A549 (cell line): ENCODE results near the gene ZNRF4. TPM values are rescaled to one million over a fixed set of nuclear protein-coding genes. Genes with fewer than 3 reads are reported as not detected.

Experiments used
- ATAC-seq, 2 experiments: fragments of 200-7000 bp in 1 of 2; fragments of >200 bp in 1 of 2; cut with Nextera tagmentation in 1 of 2; cut with Tn5 transposase in 1 of 2; 3 replicates each; pipeline versions ENCODE4 v1.8.0 to v1.9.1; 2018 to 2020; ENCODE audit warnings: mild to moderate bottlenecking in 1 of 2, moderate library complexity in 1 of 2
- CTCF ChIA-PET: fragments of 300-600 bp; sonication (Branson Sonifier 250); formaldehyde crosslinking; extraction: SDS; loops from one replicate; lab custom pipeline; 2021; ENCODE audit warnings: antibody characterized with exemption, inconsistent platforms; lab: Yijun Ruan, JAX
- POLR2A ChIA-PET: fragments of 350-600 bp; formaldehyde crosslinking; extraction: SDS; loops from one replicate; lab custom pipeline; 2021; ENCODE audit warnings: antibody characterized with exemption, inconsistent platforms; lab: Yijun Ruan, JAX
- DNase-seq, 2 experiments: peaks; one replicate each; pipeline versions ENCODE4 v3.0.0 to v3.0.0-alpha.2; 2011 to 2016; ENCODE audit warnings: low read depth in 1 of 2, low spot score in 1 of 2
- FAIRE-seq: peaks from 2 replicates; lab custom pipeline; 2011; peaks lifted over from hg19 to GRCh38; lab: Jason Lieb, UNC
- H3K27ac ChIP-seq, 2 experiments: fragments of >200 bp; sonication (Bioruptor Twin); formaldehyde crosslinking; 3 replicates each; pipeline ENCODE4 v1.5.1; 2016 to 2017
- H3K4me1 ChIP-seq: fragments of >200 bp; sonication (Bioruptor Twin); formaldehyde crosslinking; 3 replicates; pipeline ENCODE4 v1.6.1; 2016
- H3K4me2 ChIP-seq: fragments of >200 bp; sonication (Bioruptor Twin); formaldehyde crosslinking; 3 replicates; pipeline ENCODE4 v1.6.1; 2016
- H3K4me3 ChIP-seq: fragments of >200 bp; sonication (Bioruptor Twin); formaldehyde crosslinking; 3 replicates; pipeline ENCODE4 v1.5.1; 2016
- H3K9me3 ChIP-seq: fragments of >200 bp; sonication (Bioruptor Twin); formaldehyde crosslinking; 3 replicates; pipeline ENCODE4 v1.6.1; 2016
- ATOH8 ChIP-seq: fragments of 250-450 bp; sonication (Bioruptor Pico); IDR thresholded peaks from 2 replicates; pipeline ENCODE4 v1.5.0; 2020; ENCODE audit warnings: low read depth, mild to moderate bottlenecking, moderate library complexity
- BCL3 ChIP-seq: fragments of >200 bp; sonication (Bioruptor Twin); formaldehyde crosslinking; IDR thresholded peaks from 3 replicates; pipeline ENCODE4 v1.6.1; 2016
- CHD4 ChIP-seq: fragments of 200-600 bp; sonication (generic); IDR thresholded peaks from 2 replicates; pipeline ENCODE4 v1.6.1; 2016; ENCODE audit warnings: antibody characterized with exemption, mild to moderate bottlenecking, borderline replicate concordance
- CTCF ChIP-seq: fragments of >200 bp; sonication (Bioruptor Twin); formaldehyde crosslinking; IDR thresholded peaks from 3 replicates; pipeline ENCODE4 v1.5.1; 2016
- GATA3 ChIP-seq: IDR thresholded peaks from 2 replicates; pipeline ENCODE4 v1.6.1; 2012; ENCODE audit warnings: borderline replicate concordance
- HDAC2 ChIP-seq: fragments of 200-600 bp; sonication (generic); IDR thresholded peaks from 2 replicates; pipeline ENCODE4 v1.6.1; 2016
- HOXA7 ChIP-seq: fragments of 250-450 bp; sonication (Bioruptor Pico); IDR thresholded peaks from 2 replicates; pipeline ENCODE4 v1.5.0; 2020; ENCODE audit warnings: mild to moderate bottlenecking, moderate library complexity
- HOXB5 ChIP-seq: fragments of 250-450 bp; sonication (Bioruptor Pico); IDR thresholded peaks from 2 replicates; pipeline ENCODE4 v1.5.0; 2020; ENCODE audit warnings: mild to moderate bottlenecking, moderate library complexity
- KDM1A ChIP-seq: fragments of 200-600 bp; sonication (generic); IDR thresholded peaks from 2 replicates; pipeline ENCODE4 v1.6.1; 2016; ENCODE audit warnings: low read depth, mild to moderate bottlenecking
- KDM5A ChIP-seq: fragments of 200-600 bp; sonication (generic); IDR thresholded peaks from 2 replicates; pipeline ENCODE4 v1.6.1; 2016; ENCODE audit warnings: antibody characterized with exemption, mild to moderate bottlenecking
- NPAS2 ChIP-seq: fragments of 250-450 bp; sonication (Bioruptor Pico); IDR thresholded peaks from 2 replicates; pipeline ENCODE4 v1.8.0; 2022; ENCODE audit warnings: mild to moderate bottlenecking, moderate library complexity, borderline replicate concordance
- PBX3 ChIP-seq: IDR thresholded peaks from 2 replicates; pipeline ENCODE4 v1.6.1; 2012
- POLR2AphosphoS2 ChIP-seq: conservative IDR thresholded peaks from 2 replicates; pipeline ENCODE4 v1.6.1; 2012; ENCODE audit warnings: low read length, improper control_type of control experiment, inconsistent platforms
- RNF2 ChIP-seq: fragments of 200-600 bp; sonication (generic); IDR thresholded peaks from 2 replicates; pipeline ENCODE4 v1.6.1; 2016; ENCODE audit warnings: low read depth, mild to moderate bottlenecking, antibody characterized with exemption, moderate library complexity, borderline replicate concordance
- USF2 ChIP-seq: fragments of 450-650 bp; IDR thresholded peaks from 2 replicates; pipeline ENCODE4 v1.6.1; 2014; ENCODE audit warnings: antibody characterized with exemption
- ZFP36 ChIP-seq: fragments of 450-650 bp; IDR thresholded peaks from 2 replicates; pipeline ENCODE4 v1.6.1; 2014; ENCODE audit warnings: borderline replicate concordance; ENCODE audit not compliant: partially characterized antibody
- WGBS: methylation state at CpG from one replicate; pipeline ENCODE4 v1.1.6; 2017; ENCODE audit errors: missing lambda C conversion rate; 5-methylcytosine and 5-hydroxymethylcytosine counted together
- polyA plus RNA-seq, 4 experiments: library from polyadenylated mRNA; depleted of rRNA in 3 of 4; stranded (reverse); fragments of >200 nt; fragmentation: RNase III in 1 of 4; extraction: RNeasy Plus Mini Kit Qiagen cat#74134 plus additional on column Dnase treatment in 1 of 4; gene quantifications; 2 replicates in 3 of 4; 3 replicates in 1 of 4; pipeline ENCODE4 v1.2.3, GENCODE V29; 2011 to 2017

The ZNRF4 gene
- polyA plus RNA-seq, 2 of the 4 experiments (the other 2 are of a cell fraction), result not detected

GRCh38 chr19:5445561-5446055 is 9.6 kb upstream of the ZNRF4 start:
- FAIRE-seq, result no peak
- no peaks in the 10 kb centered on the region for H3K4me1 ChIP-seq

GRCh38 chr19:5447700-5448311 is 7.4 kb upstream of the ZNRF4 start:
- H3K4me2 ChIP-seq, result no peak overlapping the region
- FAIRE-seq, result no peak
- TF ChIP-seq ZFP36, result peak; percentile 7
- TF ChIP-seq KDM5A, result no peak
- TF ChIP-seq, all 56 proteins: peak for 1
- ATAC-seq (no peak), DNase-seq (no peak)
- Histone ChIP-seq H3K27ac (no peak overlapping the region), H3K4me1 (no peaks in the 10 kb centered on the region), H3K4me3 (no peak overlapping the region), H3K9me3 (no peaks in the 10 kb centered on the region)
- 38% methylated on average over 15 of the region's 15 CpGs for WGBS
- CTCF ChIA-PET, result interaction anchor here (1.4 kb wide), 1 partner anchor 25 kb away, joined by 3 read pairs; no protein-coding TSS in a partner anchor
- POLR2A ChIA-PET, result no interaction called here

More at GRCh38 chr19:5445561-5446055, 9.6 kb upstream of the ZNRF4 start:
- POLR2A ChIA-PET, result no interaction called here
- Histone ChIP-seq H3K4me3 (no peak overlapping the region), H3K27ac (no peak overlapping the region), H3K9me3 (no peaks in the 10 kb centered on the region), H3K4me2 (no peak overlapping the region)
- CTCF ChIA-PET, result no interaction called here
- peak in 1 of 2 experiments; percentile 49 for DNase-seq
- peak; percentile 63 to 70 for ATAC-seq
- TF ChIP-seq KDM1A (peak; percentile 45; the same call in 1 of the 2 replicates), GATA3 (no peak), CTCF (no peak)
- 42% methylated on average over 5 of the region's 5 CpGs for WGBS

GRCh38 chr19:5448374-5448773 is 6.8 kb upstream of the ZNRF4 start:
- 53% methylated on average over 7 of the region's 15 CpGs for WGBS
- ATAC-seq, result no peak
- no peak for TF ChIP-seq RNF2
- no peak for TF ChIP-seq BCL3
- TF ChIP-seq HDAC2, result no peak
- no peak for TF ChIP-seq CHD4
- TF ChIP-seq PBX3, result no peak
- TF ChIP-seq HOXB5 (CRISPR knock-in tag), result no peak
- TF ChIP-seq POLR2AphosphoS2, result no peak
- no peak for TF ChIP-seq USF2
- no peak for TF ChIP-seq ATOH8 (CRISPR knock-in tag)
- TF ChIP-seq HOXA7 (CRISPR knock-in tag), result no peak
- no peak for TF ChIP-seq NPAS2 (CRISPR knock-in tag)
- POLR2A ChIA-PET, result no interaction called here
- no peaks in the 10 kb centered on the region for H3K4me1 ChIP-seq
- H3K4me3 ChIP-seq, result no peak overlapping the region
- H3K9me3 ChIP-seq, result no peaks in the 10 kb centered on the region
- H3K4me2 ChIP-seq, result no peak overlapping the region
- DNase-seq, result no peak
- FAIRE-seq, result no peak
- CTCF ChIA-PET, result interaction anchor here (1.4 kb wide), 1 partner anchor 26 kb away, joined by 3 read pairs; no protein-coding TSS in a partner anchor
- no peak overlapping the region for H3K27ac ChIP-seq
